Measurements from ENCODE around the gene SLC39A11.

DNA sequence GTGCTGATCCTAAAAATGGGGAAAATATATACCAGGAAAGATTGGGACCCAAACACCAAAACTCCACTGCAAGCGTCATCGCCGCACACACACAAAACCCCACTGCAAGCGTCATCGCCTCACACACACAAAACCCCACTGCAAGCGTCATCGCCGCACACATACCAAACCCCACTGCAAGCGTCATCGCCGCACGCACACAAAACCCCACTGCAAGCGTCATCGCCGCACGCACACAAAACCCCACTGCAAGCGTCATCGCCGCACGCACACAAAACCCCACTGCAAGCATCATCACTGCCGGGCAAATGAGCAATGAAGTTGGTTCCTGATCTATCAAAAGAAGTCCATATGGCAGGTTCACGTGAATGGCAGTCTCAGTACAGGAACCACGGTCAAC lies 144.4 kb downstream of the SLC39A11 start:
- TF ChIP-seq, protein P1, sequence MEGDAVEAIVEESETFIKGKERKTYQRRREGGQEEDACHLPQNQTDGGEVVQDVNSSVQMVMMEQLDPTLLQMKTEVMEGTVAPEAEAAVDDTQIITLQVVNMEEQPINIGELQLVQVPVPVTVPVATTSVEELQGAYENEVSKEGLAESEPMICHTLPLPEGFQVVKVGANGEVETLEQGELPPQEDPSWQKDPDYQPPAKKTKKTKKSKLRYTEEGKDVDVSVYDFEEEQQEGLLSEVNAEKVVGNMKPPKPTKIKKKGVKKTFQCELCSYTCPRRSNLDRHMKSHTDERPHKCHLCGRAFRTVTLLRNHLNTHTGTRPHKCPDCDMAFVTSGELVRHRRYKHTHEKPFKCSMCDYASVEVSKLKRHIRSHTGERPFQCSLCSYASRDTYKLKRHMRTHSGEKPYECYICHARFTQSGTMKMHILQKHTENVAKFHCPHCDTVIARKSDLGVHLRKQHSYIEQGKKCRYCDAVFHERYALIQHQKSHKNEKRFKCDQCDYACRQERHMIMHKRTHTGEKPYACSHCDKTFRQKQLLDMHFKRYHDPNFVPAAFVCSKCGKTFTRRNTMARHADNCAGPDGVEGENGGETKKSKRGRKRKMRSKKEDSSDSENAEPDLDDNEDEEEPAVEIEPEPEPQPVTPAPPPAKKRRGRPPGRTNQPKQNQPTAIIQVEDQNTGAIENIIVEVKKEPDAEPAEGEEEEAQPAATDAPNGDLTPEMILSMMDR (IDR thresholded peaks at IDR 0.05) = no peak
- TF ChIP-seq POLR2A (IDR thresholded peaks at IDR 0.05) = no peak

All from esophagus squamous epithelium (tissue), 4 donors.